ENCODE results near the gene TBC1D3I.
"Not testable (repeated sequence)": the region's sequence is repeated elsewhere in the genome, so short reads cannot be mapped to it uniquely, and the experiment has no call there.

TBC1D3I gene

DNA sequence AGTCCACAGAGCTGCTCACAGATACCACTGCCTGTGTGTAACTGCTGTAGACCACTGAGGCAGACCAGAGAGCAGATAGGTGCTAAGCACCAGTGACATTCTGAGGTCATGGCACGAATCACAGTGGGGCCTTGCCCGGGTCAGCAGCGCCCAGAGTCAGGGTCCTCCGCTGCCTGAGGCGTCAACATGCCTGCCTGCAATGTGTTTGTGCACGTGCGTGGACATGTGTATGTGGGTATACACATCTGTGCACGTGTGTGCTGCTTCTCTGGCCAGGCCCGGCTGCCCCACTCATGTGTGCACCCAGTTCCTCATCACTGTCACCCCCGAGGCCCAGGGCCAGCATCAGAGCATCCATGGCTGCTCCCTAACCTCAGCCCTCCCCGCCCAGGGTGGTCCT is at the start of gene TBC1D3I:
TBC1D3I (minus strand) TSS at position 101 of the 400 bp plus-strand sequence. CDS start 1,585 bp downstream, outside the sequence.
- not testable (repeated sequence) for DNase-seq

DNA sequence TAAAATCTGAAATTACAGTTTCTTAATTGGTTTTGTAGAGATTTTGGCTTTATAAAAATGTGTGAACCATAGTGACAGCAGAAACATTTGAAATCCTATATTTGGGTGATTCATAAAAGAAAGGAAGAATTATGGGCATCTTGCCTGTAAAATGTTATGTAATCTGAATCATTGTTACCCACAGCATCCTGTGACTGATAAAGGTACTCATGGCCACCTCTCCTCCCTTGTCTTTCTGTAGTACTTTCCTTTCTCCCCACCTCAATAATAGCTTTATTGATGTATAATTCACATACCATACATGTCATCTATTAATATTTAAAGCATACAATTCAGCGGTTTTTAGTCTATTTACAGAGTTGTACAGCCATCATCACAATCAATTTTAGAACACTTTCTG is 30.8 kb upstream of the TBC1D3I start:
- DNase-seq: not testable (repeated sequence)

DNA sequence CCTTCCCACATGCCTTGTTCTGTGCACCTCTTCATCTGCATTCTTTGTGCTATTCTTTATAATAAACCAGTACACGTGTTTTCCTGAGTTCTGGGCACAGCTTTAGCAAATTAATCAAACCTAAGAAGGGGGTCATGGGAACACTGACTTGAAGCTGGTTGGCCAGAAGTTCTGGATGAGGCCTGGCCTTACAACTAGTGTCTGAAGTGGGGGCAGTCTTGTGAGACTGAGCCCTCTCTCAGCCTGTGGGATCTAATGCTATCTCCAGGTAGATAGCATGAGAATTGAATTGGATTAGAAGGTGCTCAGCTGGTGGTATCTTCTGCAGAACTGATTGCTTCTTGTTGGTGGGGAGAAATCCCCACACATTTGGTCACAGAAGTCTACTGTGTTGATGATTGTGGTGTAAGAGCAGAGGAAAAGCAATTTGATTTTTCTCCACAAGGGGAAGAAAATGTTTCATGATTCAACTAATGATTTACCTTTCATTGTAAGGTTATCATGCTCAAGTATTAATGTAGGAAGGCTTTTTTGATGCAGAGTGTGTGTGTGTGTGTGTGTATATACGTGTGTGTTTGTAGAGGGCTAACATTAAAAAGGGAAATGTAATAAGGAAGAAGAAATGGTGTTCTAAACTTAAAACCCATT is 25.7 kb upstream of the TBC1D3I start:
- DNase-seq: not testable (repeated sequence)

DNA sequence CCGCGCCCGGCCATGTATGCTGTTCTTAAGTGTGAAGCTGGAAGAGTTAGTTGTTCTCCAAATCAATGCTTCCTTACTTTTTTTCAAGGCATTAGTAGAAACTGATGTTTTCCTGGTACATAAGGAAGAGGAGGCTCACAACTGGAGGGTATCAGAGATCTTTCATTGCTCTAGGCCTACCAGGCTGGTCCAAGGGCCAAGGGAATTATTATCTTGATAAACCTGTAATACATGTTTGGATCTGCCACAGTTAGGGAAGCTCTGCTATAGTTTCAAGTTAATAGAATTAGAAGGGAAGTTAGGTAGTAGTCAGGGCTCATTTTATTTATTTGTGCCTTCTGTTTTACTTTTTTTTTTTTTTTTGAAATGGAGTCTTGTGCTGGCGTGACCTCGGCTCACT is 19.8 kb upstream of the TBC1D3I start:
- not testable (repeated sequence) for DNase-seq

DNA sequence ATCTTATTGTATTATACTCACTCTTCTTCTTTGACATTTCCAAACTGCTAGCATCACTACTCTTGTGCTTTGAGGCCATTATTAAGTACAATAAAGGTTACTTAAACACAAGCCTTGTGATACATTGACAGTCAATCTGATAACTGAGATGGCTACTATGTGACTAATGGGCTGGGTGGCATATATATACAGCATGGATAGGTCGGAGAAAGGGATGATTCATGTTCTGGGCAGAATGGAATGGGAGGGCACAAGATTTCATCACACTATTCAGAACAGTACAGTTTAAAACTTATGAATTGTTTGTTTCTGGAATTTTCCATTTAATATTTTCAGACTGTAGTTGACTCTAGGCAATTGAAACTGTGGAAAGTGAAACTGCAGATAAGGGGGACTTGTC is 18.9 kb upstream of the TBC1D3I start:
- DNase-seq: not testable (repeated sequence)

DNA sequence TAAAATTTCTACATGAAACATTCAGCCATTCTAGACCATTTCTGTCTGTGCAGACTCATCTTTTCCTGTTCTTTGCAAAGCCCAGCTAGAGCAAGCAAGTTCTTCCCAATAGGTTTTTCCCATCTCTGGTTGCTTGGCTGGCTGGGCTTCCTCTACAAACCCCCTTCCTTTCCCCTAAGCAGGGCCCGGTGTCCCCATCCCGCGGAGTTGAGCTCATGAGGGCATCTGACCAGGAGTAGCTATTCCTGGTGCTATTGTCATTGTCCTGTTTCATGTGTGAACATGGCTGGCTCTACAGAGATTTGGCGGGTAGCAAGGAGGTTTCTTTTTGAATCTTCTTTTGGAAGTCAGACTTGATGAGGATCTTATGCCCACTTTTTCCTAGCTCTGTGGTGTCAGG is 22.3 kb downstream of the TBC1D3I start:
- DNase-seq: not testable (repeated sequence)

DNA sequence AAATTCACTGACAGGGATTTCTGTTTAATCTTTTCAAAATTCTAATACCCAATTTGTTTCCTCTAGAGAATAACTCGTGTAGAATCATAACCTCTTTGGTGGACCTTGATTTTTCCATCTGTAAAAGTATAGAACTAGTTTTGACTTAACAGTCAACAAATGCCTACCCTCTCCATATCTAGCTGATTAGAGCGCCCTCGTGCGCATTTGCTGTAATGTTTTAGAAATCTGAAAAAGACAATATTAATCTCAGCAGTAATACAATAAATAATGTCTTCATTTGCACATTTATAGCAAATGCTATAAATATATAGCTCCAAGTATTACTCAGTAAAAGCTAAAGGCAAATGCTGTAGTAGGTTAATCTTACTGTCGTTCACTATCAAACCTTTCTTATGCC is 34.7 kb downstream of the TBC1D3I start:
- not testable (repeated sequence) for DNase-seq

DNA sequence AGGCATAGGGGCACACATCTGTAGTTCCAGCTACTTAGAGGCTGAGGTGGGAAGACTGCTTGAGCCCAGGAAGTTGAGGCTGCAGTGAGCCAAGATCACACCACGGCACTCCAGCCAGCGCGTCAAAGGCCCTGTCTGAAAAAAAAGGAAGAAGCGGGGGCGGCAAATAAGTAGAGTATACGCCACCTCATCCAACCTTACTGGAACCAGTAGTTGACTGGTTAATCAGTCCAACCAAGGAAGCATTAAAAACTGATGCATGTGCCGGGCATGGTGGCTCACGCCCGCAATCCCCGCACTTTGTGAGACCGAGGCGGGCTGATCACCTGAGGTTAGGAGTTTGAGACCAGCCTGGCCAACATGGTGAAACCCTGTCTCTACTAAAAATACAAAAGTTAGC is 41.4 kb downstream of the TBC1D3I start:
- not testable (repeated sequence) for DNase-seq

DNA sequence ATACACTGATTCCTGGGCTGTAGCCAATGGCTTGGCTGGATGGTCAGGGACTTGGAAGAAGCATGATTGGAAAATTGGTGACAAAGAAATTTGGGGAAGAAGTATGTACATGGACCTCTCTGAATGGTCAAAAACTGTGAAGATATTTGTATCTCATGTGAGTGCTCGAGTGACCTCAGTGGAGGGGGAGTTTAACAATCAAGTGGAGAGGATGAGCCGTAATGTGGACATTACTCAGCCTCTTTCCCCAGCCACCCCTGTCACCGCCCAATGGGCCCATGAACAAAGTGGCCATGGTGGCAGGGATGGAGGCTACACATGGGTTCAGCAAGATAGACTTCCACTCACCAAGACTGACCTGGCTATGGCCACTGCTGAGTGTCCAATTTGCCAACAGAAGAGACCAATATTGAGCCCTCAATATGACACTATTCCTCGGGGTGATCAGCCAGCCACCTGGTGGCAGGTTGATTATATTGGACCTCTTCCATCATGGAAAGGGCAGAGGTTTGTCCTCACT is 42.7 kb downstream of the TBC1D3I start:
- not testable (repeated sequence) for DNase-seq

DNA sequence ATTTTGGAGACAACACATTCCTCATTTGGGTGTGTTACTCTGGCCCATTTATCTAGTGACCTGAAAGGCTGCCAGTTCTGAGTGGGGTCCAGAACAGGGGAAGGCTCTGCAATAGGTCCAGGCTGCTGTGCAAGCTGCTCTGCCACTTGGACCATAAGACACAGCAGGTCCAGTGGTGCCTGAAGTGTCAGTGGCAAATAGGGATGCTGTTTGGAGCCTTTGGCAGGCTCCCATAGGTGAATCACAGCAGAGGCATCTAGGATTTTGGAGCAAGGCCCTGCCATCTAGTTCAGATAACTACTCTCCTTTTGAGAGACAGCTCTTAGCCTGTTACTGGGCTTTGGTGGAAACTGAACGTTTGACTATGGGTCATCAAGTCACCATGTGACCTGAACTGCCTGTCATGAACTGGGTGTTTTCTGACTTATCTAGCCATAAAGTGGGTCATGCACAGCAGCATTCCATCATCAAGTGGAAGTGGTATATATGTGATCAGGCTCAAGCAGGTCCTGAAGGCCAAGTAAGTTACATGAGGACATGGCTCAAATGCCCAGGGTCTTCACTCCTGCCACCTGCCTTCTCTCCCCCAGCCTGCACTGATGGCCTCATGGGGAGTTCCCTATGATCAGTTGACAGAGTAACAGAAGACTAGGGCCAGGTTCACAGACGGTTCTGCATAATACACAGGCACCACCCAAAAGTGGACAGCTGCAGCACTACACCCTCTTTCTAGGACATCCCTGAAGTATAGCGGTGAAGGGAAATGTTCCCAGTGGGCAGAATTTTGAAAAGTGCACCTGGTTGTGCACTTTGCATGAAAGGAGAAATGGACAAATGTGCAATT is 43.4 kb downstream of the TBC1D3I start:
- DNase-seq: not testable (repeated sequence)

DNA sequence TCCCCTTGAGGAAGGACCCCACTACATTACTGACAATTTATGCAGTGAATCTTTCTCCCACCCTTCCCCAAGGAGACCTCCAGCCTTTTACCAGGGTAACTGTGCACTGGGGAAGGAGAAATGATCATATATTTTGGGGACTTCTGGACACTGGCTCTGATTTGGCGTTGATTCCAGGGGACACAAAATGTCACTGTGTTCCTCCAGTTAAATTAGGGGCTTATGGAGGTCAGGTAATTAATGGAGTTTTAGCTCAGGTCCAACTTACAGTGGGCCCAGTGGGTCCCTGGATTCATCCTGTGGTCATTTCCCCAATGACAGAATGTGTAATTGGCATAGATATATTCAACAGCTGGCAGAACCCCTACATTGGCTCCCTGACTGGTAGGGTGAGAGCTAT is 44.8 kb downstream of the TBC1D3I start:
- not testable (repeated sequence) for DNase-seq

DNA sequence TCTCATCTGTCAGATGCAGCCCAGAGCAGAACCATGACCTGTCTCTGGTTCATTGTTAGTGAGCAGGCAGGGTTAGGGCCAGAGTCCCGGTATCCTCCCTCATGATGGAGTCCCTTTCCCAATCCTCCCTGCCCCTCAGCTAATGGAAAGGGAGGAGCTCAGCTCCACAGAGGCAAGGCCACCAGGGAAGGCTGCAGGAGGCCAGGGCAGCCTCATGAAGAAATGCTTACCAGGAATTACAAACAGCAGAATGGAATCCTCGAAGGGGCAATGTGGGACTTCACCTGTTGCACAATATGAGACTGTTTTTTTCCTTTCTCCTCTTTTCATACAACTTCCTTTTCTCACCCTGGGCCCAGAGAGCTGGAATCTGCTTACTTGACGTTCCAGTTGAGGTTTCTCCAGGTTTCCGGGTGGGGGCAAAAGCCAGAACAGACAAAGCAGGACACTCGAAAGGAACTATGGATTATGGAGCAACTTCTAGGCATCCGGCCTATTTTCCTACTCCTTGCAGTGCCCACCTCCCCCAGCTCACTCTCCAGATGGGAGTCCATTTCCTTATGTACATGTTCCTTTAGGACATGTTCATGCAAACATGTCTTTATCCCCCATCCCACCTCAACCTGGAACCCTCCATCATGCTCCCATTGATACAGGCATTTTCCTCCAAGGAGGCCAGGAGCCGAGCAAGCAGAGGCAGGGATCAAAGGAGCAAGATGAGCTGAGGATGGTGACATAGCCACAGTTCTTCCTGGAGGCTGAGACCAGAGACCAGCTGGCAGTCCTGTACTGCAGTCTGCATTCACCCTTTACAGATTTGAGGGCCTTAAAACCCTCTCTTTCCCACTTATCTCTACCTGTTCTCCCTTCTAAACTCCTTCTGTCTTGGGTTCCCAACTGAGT is 48.7 kb downstream of the TBC1D3I start:
- DNase-seq: not testable (repeated sequence)

DNA sequence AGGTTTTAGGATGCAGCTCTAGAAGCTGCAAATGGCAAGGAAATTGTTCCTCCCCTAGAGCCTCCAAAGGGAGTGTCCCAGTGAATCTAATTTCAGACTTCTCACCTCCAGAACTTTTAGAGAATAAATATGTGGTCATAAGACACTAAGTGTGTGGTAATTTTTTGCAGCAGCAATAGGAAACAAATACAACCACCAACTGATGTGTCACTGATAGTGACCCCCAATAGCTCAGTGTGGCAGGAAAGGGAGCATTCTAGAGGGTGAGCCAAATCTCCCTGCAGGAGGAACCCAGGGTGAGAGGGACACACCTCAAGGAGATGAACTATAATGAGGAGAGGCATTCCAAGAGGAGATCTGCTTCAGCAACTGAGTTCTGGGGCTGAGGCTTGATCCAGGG is 49.5 kb downstream of the TBC1D3I start:
- DNase-seq: no peak

DNA sequence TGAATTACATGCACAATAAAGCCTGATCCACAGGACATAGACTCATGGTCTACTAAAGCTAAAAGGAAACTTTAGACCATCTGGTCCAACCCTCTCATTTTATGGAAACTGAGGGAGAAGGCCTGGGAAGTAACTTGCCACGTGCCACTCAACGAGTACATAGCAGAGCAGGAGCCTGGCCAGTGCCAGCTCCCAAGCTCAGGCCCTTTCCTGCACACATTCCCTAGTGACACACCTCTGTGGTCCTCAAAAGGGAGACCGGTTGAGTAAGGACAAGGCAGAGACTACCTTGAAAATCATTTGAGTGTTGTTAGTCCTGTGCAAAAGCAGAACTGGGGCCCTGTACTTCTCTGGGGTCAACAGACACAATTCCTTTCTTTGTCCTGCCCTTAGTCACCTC is 50.7 kb downstream of the TBC1D3I start:
- DNase-seq: no peak

DNA sequence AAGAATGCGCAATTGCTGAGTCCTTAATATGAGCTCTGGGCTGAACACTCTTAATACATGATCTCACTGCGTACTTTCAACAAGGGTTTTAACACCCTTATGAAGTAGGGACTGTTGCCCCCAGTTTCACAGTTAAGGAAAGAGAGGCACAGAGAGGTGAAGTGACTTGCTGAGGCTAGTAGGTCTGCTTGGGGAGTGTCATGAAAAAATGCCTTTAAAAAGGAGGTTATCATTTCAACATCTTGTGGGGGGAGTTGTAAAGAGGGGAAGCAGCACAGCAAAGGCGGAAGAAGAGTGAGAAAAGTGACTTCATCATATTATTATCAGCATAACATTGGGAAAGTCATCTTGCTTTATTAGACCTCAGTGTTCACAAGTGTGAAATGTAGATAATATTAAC is 51.4 kb downstream of the TBC1D3I start:
- DNase-seq: no peak

DNA sequence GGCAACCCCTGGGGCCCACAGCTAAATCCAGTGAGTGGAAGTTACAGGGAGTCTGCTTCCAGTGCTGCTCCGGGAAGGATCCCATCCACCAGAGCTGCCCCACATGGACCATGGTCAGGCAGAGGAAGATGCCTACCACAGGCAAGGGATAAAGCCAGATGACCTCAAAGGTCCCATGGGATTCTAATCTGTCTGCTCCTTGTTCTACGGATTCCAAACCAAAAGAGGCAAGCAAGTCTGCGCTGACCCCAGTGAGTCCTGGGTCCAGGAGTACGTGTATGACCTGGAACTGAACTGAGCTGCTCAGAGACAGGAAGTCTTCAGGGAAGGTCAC is 52.1 kb downstream of the TBC1D3I start:
- no peak for DNase-seq

DNA sequence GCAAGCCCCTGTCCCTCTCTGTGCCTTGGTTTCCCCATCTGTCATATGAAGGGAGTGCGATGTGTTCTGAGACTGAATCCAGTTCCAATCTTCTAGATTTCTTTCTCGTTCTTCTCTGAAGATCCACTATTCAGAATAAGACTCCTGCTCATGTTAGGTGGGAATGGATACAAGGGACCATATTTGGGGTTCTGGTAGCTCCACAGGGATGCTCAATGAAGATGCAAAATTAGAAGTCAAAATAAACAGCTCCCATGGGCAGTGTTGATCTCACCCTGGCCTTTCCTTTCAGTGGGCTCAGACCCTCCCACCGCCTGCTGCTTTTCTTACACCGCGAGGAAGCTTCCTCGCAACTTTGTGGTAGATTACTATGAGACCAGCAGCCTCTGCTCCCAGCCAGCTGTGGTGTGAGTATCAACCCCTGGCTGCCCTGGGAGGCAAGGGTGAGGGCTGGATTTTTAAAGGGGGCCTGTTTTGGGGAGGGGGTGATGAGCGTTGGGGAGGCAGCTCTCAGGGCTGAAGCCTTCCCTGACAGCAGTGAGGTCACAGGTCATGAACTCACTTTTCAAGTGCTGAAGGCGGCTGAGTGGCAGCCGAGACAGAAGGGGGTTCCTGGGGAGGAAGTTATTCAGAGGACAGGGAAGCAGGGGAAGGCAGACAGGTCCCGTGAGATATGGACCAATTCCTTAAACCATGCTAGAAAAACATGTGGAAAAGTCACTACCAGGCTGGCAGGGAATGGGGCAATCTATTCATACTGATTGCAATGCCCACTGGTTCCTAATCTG is 52.7 kb downstream of the TBC1D3I start:
- DNase-seq: not testable (repeated sequence)

DNA sequence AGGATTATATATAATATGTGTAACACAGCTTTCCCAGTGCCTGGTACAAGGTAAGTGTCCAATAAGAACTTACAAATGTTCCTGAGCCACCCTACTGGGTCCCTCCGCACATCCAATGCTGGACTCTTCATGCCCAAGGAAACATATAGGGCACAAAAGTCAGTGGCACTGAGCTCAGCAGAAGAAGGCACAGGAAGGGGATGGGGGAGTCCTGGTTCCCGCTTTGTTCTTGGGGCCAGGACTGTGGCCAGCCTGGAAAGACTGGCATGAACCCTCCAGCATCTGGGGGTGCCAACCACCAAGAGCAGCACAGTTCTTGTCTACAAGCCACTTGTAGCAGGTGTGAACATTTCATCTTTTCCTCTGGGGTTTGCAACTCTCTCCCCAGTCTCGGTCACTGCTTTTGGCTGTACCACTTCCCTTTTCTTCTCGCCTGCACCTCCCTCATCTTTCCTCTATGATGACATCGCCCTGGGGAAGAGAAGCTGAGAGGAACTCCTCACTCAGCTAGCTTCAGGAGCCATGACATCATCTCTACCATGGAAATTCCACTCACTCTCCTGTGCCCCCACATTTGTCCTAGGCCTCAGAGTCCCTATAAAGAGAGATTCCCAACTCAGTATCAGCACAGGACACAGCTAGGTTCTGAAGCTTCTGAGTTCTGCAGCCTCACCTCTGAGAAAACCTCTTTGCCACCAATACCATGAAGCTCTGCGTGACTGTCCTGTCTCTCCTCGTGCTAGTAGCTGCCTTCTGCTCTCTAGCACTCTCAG is 53.7 kb downstream of the TBC1D3I start, which contains the start of gene CCL4L2:
CCL4L2 (plus strand) TSS at position 625 of the 773 bp plus-strand sequence.
- not testable (repeated sequence) for DNase-seq

DNA sequence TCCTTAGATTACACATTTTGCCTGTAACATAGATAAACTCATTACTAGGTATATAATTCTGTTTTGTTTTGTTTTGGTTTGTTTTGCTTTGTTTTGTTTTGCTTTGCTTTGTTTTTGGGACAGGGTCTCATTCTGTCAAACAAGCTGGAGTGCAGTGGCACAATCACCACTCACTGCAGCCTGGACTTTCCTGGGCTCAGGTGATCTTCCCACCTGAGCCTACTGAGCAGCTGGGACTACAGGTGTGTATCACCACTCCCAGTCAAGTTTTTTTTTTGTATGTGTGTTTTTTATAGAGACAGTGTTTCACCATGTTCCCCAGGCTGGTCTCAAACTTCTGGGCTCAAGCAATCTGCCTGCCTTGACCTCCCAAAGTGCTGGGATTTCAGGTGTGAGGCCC is 54.8 kb downstream of the TBC1D3I start:
- DNase-seq: no peak

DNA sequence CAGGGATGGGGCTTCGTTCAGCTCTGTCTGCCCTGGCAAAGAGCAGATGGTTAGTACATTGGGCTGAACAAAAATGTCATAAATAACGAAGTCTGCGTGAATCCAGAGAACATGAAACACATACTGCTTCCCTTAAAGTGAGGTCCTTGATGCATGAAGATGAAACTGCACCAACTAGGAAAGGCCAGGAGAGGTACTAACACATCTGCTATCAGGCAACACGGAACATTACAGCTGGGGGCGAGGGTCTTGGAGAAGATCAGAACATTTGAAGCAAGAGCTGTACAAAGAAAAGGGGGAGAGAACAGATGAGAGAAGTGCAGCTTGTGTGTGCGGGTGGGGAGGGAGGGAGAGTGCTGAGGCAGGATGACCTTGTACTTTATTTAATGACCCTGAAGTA is 57.0 kb downstream of the TBC1D3I start:
- DNase-seq: not testable (repeated sequence)

DNA sequence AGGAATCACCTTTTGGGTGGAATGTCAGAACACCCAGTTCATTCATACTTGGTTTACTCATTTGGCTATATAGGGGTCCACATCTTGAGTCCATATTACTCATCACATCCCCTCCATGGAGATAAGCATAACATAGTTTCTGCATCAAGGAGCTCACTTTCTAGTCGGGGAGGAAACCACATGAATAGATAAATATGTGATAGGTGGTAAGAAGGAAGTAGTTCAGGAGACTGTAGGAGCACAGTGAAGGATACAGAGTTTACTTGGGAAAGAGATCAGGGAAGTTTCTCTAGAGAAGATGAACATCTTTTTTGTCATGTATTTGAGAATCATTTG is 57.9 kb downstream of the TBC1D3I start:
- DNase-seq: not testable (repeated sequence)
